Sciatic nerve (tissue), 2 donors: ENCODE data around the gene C21orf58. TPM values are rescaled to one million over a fixed set of nuclear protein-coding genes. Genes with fewer than 3 reads are reported as not detected.
A peak's percentile ranks its signal among the peaks of the same experiment; 100 is the strongest.

Experiments
- ATAC-seq: fragments of 200-7000 bp; cut with Tn5 transposase; one replicate; pipeline ENCODE4 v1.9.1; 2020; ENCODE audit warnings: mild to moderate bottlenecking, moderate library complexity
- DNase-seq: peaks from one replicate; pipeline ENCODE4 v3.0.0-alpha.2; 2020; ENCODE audit warnings: low spot score
- intact Hi-C: fragments of 100-400 bp; cut with DNase I; formaldehyde crosslinking; loops from one replicate; pipeline ENCODE4 v1.14.2; 2022
- total RNA-seq: library from RNA; stranded (reverse); fragmentation: NEBNext Ultra II Directional; extraction: Animal tissue kit (Norgen Biotek cat#: 25700); gene quantifications from one replicate; pipeline ENCODE4 v1.2.1, GENCODE V29; 2021
- donor health status: DM: no; HTN: no; CAD: no.
- donor health status: DM: no; HTN: no; CAD: no.

The C21orf58 gene
- total RNA-seq, 1 donor from 2014 or later: 4.4 TPM

GRCh38 chr21:46273341-46273740 is 50.3 kb downstream of the C21orf58 start:
- no peak for ATAC-seq
- intact Hi-C loops: no loop called here
- DNase-seq: no peak

GRCh38 chr21:46269466-46269865 is 54.2 kb downstream of the C21orf58 start:
- intact Hi-C loops: no loop called here
- ATAC-seq (no peak), DNase-seq (no peak)

GRCh38 chr21:46268371-46268770 is 55.3 kb downstream of the C21orf58 start:
- ATAC-seq (no peak), DNase-seq (no peak)
- intact Hi-C loops: no loop called here

GRCh38 chr21:46266946-46267345 is 56.7 kb downstream of the C21orf58 start:
- ATAC-seq (no peak), DNase-seq (no peak)
- intact Hi-C loops: no loop called here

- DNase-seq (no peak), ATAC-seq (no peak)
These were observed 57.7 kb downstream of the C21orf58 start for GRCh38 chr21:46265736-46266525.

GRCh38 chr21:46264690-46265144 is 59.0 kb downstream of the C21orf58 start:
- intact Hi-C loops: no loop called here
- DNase-seq (no peak), ATAC-seq (peak; percentile 50)

More at GRCh38 chr21:46265736-46266525, 57.7 kb downstream of the C21orf58 start:
- intact Hi-C loops: no loop called here

- intact Hi-C loops: no loop called here
- DNase-seq: no peak
- peak; percentile 22 for ATAC-seq
These were observed 59.5 kb downstream of the C21orf58 start for GRCh38 chr21:46264046-46264689.

- no peak for ATAC-seq
- intact Hi-C loops: no loop called here
- no peak for DNase-seq
These were observed 67.1 kb downstream of the C21orf58 start for GRCh38 chr21:46256501-46256994.

- DNase-seq (no peak), ATAC-seq (no peak)
- intact Hi-C loops: no loop called here
These were observed 67.8 kb downstream of the C21orf58 start for GRCh38 chr21:46255758-46256337.

- DNase-seq: no peak
- ATAC-seq: no peak
- intact Hi-C loops: no loop called here
These were observed 68.5 kb downstream of the C21orf58 start for GRCh38 chr21:46255166-46255565.

GRCh38 chr21:46254208-46254975 is 69.3 kb downstream of the C21orf58 start:
- no peak for DNase-seq
- intact Hi-C loops: no loop called here
- no peak for ATAC-seq

GRCh38 chr21:46253610-46254124 is 70.0 kb downstream of the C21orf58 start:
- no peak for DNase-seq
- intact Hi-C loops: no loop called here

GRCh38 chr21:46252840-46253239 is 70.8 kb downstream of the C21orf58 start:
- ATAC-seq: no peak
- no peak for DNase-seq
- intact Hi-C loops: no loop called here

More at GRCh38 chr21:46253610-46254124, 70.0 kb downstream of the C21orf58 start:
- ATAC-seq: peak; percentile 28

Other genes starting within 250 kb of the C21orf58 start
- gene COL6A2, start 225.8 kb downstream of the C21orf58 start, total RNA-seq: 397 TPM
- gene FTCD, start 168.3 kb downstream of the C21orf58 start, total RNA-seq: 2.9 TPM
- 9.9 TPM for gene SPATC1L, start 139.4 kb downstream of the C21orf58 start, total RNA-seq
- 111 TPM for gene LSS, start 95.1 kb downstream of the C21orf58 start, total RNA-seq
- 103 TPM for gene MCM3AP, start 38.3 kb downstream of the C21orf58 start, total RNA-seq
- gene YBEY, start 37.5 kb downstream of the C21orf58 start, total RNA-seq: 12.7 TPM
- 41.9 TPM for gene PCNT, start 286 bp upstream of the C21orf58 start, total RNA-seq
- gene DIP2A, start 135.0 kb upstream of the C21orf58 start, total RNA-seq: 73.7 TPM